ENCODE data around the gene CHMP4A. TPM values are rescaled to one million over a fixed set of nuclear protein-coding genes. Genes with fewer than 3 reads are reported as not detected.

Gene CHMP4A
- total RNA-seq, 1 experiment from 2014 or later: 34.6 TPM

- no peak for TF ChIP-seq YY1 (IDR thresholded peaks at IDR 0.05; ENCODE audit: extremely low read depth, insufficient replicate concordance, low read depth, low read length)
- TF ChIP-seq EZH2phosphoT487 (IDR thresholded peaks at IDR 0.05; ENCODE audit: borderline replicate concordance): no peak
- no peak for TF ChIP-seq EZH2 (IDR thresholded peaks at IDR 0.05)
- TF ChIP-seq RAD21 (IDR thresholded peaks at IDR 0.05; ENCODE audit: low read depth): no peak
- TF ChIP-seq SP1 (IDR thresholded peaks at IDR 0.05; ENCODE audit: low read depth): no peak
- TF ChIP-seq REST (IDR thresholded peaks at IDR 0.05; ENCODE audit: low read depth): no peak
- TF ChIP-seq SRF (IDR thresholded peaks at IDR 0.05; ENCODE audit: low read depth): no peak
- no peak for TF ChIP-seq EGR1 (IDR thresholded peaks at IDR 0.05; ENCODE audit: low read depth)
- no peak for TF ChIP-seq SIN3A (IDR thresholded peaks at IDR 0.05; ENCODE audit: low read depth)
- TF ChIP-seq MAX (IDR thresholded peaks at IDR 0.05): no peak
- POLR2A ChIA-PET: interaction anchor here (1.0 kb wide), 1 partner anchor 19 kb away, joined by 3 read pairs; the partner anchor contains the start of gene RABGGTA
- Histone ChIP-seq H3K9me2 (ENCODE audit: insufficient read depth) (no peaks in the 10 kb centered on the region), H3K9me3 (ENCODE audit: control insufficient read depth in 1 of 2, insufficient read depth in 1 of 2, low read depth in 1 of 2, low read length in 2 of 2) (no peaks in the 10 kb centered on the region), H3K9ac (ENCODE audit: low read length) (no peak overlapping the region), H3K4me3 (replicated peaks in 1 of 2; ENCODE audit: low read depth in 1 of 2, low read length in 2 of 2) (no peak overlapping the region), H3K4me2 (ENCODE audit: low read length) (no peak overlapping the region), H3K79me2 (ENCODE audit: insufficient read depth, low read length) (no peaks in the 10 kb centered on the region), H3K27me3 (ENCODE audit: insufficient read depth, low read length) (no peaks in the 10 kb centered on the region), H3K36me3 (ENCODE audit: control insufficient read depth in 1 of 2, insufficient read depth in 2 of 2, low read length in 2 of 2) (no peaks in the 10 kb centered on the region; a peak in 1 of 4 replicates), H4K20me1 (ENCODE audit: insufficient read depth) (no peaks in the 10 kb centered on the region), H3K4me1 (ENCODE audit: control insufficient read depth in 1 of 2, insufficient read depth in 2 of 2, low read length in 2 of 2) (peaks cover 0 to 5% of the 10 kb centered on the region in 2 experiments; a peak in 1 of 4 replicates), H2AFZ (ENCODE audit: low read depth, low read length, poor library complexity, severe bottlenecking) (no peak overlapping the region), H3K27ac (ENCODE audit: low read depth, low read length) (no peak overlapping the region)
- BruUV-seq (replicated peaks): no TSS peak
- DNase-seq (ENCODE audit: low read depth, low spot score): no peak
- intact Hi-C loops (cut with micrococcal nuclease): no loop called here
- ATAC-seq: no peak
- RAD21 ChIA-PET (ENCODE audit: low non-redundant PET in 1 of 2, low total read pairs in 2 of 2, uncharacterized antibody in 2 of 2, unreplicated experiment in 2 of 2): no interaction called here
- CTCF ChIA-PET: interaction anchor here (1.7 kb wide), 1 partner anchor 10 kb away, joined by 9 read pairs; the partner anchor contains the start of gene TINF2
Observed at GRCh38 chr14:24252289-24253124, 39.2 kb upstream of the CHMP4A start.

Measured in HCT116 (cell line).